HG02938 (cell line): ENCODE measurements around the gene SPON1.
"Not testable (repeated sequence)": the region's sequence is repeated elsewhere in the genome, so short reads cannot be mapped to it uniquely, and the experiment has no call there.

Source experiments
- ATAC-seq: cut with Tn5 transposase; IDR thresholded peaks from one replicate; pipeline ENCODE4 v1.9.1; 2021; ENCODE audit warnings: mild to moderate bottlenecking, moderate library complexity; ENCODE audit not compliant: unreplicated experiment

The SPON1 gene

DNA sequence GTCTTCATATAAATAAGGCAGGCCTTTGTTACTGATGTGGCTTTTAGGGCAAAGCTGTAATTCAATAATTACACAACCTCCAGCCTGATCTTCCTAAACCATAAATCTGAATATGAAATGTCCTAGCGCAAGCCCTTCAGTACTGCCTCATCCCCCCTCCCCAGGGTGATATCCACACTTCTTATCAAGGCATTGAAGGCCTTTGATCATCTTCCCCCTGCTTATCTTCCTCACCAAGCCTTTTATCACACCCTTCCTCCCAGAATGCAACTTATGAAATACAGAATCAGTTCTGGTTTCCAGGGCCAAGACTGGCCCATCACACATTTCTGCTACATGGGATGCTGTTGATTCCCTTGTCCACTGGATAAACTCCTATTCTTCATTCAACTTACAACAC, 12.1 kb downstream of the SPON1 start:
- ATAC-seq: no peak

DNA sequence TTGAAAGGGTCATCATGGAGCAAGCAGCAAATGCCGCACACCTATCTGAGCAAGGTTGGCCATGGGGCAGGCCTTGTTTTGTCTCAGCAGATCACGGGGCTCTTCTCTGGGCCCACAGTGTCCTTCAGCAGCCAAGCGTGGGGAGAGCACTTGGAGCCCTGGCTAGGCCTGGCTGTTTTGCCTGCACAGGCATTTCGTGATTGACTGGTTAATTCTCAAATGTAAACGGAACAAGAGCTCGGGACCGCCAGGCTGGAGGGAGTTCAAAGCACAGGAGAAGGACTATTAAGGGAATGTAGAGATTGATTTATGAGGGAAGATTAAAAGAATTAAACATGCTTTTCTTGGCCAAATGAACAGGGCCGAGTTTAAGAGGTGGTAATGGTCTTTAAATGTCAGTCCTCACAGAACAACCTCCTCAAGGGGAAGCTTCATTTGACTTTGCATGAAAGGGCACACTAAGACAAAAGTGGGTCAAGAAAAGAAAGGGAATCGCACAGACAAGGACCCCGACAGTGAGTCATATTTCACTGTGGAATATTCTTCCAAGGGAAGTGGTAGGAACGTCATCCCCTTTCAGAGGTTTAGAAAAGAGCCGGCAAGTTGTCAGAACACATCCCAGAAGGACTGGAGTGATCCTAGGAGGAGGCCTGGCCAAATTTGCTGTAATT, 20.7 kb downstream of the SPON1 start:
- ATAC-seq: no peak

DNA sequence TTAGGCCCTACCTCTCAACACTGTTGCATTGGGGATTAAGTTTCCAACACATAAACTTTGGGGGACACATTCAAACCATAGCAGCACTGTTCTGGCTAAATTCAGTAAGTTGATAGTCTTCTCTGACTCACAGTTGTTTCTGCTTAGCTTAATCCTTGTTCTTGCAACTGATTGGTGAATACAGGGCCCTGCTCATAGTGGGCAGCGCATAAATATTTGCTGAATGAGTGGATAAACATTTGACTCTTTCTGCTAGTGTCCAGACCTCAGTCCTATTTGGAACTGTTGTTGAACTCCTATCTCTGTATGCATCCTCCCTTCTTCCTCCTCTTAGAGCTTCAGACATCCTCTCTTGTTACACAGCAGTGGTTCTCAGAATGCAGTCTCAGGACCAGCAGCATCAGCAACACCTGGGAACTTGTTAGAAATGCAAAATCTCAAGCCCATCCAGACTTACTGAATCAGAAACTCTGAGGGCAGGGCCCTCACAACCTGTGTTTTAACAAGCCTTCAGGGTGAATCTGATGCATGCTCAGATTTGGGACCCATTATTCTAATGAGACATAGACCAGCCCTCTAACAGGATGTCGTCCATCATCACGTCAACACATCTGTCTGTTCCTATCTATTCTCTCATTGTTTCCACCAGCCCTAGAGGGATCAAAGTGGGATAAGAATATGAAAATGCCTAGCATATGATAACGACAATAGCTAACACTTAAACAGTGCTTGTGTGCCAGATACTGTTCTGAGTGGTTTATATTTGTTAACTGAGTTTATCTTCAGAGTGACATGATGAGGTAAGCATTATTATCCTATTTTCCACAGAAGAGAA, 22.3 kb downstream of the SPON1 start:
- ATAC-seq: no peak

DNA sequence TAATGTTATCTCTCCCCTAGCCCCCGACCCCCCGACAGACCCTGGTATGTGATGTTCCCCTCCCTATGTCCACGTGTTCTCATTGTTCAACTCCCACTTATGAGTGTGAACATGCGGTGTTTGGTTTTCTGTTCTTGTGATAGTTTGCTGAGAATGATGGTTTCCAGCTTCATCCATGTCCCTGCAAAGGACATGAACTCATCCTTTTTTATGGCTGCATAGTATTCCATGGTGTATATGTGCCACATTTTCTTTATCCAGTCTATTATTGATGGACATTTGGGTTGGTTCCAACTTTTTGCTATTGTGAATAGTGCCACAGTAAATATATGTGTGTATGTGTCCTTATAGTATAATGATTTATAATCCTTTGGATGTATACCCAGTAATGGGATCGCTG, 24.2 kb downstream of the SPON1 start:
- ATAC-seq: not testable (repeated sequence)

DNA sequence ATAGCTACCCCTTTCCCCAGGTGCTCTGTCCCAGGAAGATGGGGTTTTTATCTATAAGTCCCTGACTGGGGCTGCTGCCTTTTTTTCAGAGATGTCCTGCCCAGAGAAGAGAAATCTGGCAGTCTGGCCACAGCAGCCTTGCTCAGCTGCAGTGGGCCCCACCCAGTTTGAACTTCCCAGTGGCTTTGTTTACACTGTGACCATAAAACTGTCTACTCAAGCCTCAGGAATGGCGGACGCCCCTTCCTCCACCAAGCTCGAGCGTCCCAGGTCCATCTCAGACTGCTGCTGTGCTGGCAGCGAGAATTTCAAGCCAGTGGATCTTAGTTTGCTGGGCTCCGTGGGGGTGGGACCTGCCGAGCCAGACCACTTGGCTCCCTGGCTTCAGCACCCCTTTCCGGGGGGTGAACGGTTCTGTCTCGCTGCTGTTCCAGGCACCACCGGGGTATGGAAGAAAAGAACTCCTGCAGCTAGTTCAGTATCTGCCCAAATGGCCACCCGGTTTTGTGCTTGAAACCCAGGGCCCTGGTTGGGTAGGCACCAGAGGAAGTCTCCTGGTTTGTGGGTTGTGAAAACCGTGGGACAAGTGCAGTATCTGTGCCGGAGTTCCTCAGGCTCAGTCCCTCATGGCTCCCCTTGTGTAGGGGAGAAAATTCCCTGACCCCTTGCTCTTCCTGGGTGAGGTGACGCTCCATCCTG, 29.8 kb downstream of the SPON1 start:
- ATAC-seq: not testable (repeated sequence)

DNA sequence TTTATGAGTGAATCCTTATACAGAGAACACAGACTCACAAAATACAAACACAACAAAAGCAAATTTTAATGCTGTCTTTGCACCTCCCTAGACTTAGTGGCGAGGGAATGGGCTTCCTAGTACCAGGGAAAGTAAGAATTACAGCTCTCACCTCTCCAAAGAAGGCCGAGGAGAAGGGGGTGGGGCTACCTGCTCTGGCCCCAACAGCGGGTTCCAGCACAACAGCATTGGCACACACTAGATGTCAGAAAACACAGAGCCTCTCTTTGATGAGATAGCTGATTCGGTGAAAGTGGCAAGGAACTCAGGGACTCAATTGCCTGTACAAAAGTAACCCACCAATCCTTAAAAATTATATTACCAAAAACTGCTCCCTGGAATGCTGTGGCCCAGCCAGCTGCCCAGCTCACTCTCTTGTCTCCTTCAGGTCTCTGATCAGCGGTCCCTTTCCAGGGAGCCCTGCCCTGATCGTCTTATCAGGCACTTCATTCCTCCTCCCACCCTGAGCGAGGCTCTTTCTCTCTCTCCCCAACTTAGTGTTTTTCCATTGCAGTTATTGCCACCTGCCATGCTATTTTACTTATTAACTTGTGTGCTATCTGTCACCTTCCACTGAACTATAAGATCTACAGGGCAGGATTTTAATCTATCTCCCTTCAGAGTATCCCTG, 30.7 kb downstream of the SPON1 start:
- ATAC-seq: no peak

DNA sequence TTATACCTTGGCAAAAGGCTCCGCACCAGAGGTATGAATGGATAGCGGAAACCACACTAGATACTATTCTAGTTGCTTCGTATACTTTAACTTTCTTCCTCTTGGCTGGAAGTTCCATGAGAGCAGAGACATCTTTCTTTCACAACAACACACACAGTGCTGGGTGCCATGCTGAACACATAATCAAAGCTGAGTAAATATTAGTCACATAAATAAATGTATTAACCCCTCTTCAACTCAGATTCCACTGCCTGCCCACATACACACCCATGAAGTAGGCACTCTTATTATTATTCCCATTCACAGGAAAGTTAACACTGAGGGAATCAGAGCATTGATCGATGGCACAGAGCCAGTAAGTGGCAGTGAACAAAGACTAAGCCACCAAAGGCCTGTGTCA, 35.4 kb downstream of the SPON1 start:
- no peak for ATAC-seq

DNA sequence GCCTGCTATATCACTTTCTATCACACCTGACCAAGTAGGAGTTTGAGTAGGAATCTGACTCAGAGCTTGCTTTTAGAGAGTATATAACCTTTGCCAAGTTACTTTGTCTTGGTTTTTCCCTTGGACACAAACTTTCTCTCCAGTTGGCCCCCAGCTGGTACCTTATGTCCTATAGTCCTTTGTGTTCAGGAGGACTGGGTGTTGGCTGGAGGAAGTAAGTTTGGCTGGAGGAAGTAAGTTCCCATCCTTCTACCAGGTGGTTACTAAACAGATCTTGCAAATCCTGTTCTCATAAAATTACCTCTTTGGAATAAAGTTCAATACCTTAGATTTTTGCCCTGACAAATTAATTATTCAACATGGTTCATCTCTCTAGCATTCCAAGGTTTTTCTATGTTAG, 37.2 kb downstream of the SPON1 start:
- ATAC-seq: no peak

DNA sequence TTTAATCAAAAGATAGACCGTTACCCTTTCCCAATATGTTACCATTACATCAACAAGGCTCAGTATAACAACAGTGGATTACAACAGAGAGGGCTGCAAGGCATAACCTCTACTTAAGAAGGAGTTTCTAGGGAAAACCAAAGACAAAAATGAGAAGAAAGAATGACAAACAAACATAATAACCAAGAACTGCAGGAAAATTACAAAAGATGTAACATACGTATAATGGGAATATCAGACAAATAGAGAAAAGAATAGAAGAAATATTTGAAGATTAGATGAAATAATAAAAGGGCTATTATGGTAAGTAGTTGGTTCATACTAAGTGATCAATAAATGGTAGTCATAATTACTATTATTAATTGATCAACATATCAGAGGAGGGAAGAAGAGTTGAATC, 39.1 kb downstream of the SPON1 start:
- ATAC-seq: no peak

DNA sequence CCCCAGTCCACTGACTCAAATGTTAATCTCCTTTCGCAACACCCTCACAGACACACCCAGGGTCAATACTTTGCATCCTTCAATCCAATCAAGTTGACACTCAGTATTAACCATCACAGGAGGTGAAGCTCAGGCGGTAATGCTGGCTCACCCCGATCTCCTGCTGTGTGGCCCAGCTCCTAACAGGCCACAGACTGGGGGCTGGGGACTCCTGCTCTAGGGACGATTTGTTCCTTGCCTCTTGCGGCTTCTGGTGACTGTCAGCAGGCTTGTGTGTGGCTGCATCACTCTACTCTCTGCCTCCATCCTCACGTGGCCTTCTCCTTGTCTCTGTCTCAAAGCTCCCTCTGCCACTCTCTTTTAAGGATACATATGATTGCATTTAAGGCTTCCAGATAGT, 45.0 kb downstream of the SPON1 start:
- ATAC-seq: no peak

DNA sequence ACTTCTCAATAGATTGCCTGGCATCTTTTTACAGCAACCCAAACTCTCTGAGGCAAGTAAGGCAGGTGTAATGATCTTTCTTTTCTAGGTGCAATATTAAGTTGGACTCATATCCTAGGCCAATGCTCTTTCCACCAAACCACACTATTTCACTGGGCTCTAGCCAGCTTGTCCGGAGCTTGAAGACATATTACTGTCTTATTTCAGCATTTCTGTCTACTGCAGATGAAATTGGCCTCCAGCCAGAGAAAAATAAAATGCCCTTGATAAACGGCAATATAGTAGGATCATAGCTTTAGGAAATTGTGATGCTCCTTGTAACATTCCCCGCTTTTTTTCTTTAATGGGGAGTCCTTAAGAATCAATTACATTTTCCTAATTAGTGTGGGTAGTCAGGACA, 48.1 kb downstream of the SPON1 start:
- ATAC-seq: no peak

DNA sequence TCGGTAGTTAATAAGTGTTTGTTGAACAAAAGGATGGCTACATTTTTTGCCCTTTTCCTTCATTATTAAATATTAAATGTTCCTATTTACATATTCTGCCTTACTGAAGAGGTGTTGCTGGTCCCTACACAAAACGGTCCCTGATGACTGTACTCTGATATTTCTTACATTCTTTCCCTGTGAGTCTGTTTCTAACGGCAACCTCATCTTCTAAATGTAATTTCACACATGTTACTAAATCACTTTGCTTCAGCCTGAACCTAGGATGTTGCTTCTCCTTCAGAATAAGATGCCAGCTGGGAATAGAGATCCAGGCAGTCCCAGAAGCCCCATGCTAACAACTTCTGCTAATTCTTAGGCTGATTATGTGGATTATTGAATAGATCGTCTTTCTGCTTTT, 50.3 kb downstream of the SPON1 start:
- ATAC-seq: no peak

DNA sequence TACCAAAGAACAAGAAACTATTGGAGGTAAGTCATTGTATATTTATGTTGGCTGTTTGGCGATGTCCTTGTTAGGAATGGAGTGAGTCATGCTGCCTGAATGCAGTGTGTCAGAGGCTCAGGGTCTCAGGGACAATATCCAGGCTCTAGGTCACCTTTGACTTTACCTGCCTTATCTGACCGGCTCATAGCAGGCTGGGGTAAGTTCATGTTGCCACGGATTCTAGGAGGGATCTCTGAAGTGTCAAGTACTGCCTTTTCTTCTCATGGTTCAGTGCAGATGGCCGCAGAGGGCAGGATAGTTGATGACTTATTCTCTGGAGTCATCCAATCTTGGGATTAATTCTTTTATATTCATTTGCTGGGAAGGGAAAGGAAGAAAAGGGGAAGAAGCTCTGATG, 53.2 kb downstream of the SPON1 start:
- ATAC-seq: no peak

DNA sequence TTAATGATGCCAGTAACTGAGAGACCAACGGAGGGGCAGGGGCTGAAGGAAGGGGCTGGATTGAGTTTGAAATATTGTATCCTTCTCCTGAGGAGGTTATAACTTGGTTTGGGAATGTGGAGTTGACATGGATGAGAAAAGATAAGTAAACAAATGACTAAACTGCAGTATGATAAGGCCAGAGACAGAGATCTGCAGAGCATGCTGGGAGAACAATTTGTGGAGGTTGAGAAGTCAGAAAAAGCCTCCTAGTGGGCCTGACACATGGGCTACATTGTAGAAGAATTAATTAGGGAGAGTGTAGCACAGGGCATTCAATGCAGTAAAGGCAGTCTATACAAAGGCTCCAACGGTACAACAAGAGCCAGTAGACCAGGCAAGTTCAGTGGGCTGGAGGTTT, 55.9 kb downstream of the SPON1 start:
- no peak for ATAC-seq

DNA sequence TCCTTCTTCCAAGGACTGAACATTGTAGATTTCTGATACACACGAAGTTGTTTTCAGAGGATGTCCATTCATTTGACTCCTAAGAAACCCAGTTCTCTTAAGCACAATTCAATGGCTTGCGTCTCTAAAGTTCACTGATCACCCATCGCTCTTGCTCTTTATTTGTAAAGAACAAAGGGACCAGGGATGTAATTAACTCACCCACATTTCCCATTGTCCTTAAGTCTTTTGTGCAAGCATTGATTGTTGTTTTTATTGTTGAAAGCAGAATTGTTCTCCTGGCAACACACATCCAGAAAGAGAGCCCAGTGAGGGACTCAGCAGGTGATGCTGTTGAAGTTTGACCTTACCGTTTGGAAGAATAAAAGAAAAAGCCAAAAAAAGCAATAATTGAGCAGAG, 59.2 kb downstream of the SPON1 start:
- no peak for ATAC-seq

DNA sequence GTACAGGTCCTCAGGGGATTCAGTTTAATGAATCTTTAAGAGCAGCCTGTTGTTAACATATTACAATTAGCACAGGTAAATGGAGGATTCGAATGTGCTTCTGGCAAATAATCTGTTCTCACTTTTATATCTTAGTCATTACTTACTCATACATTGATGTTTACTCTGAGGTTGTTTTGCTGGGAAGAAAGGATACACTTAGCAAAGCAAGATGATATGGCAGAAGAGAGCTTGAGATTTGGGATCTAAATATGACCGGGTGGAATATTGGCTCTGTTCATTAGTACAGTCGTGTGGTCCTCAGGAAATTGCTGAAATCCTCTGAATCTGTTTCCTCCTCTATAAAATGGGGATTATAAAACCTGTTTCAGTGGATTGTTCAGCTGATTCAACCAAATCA, 59.7 kb downstream of the SPON1 start:
- no peak for ATAC-seq

DNA sequence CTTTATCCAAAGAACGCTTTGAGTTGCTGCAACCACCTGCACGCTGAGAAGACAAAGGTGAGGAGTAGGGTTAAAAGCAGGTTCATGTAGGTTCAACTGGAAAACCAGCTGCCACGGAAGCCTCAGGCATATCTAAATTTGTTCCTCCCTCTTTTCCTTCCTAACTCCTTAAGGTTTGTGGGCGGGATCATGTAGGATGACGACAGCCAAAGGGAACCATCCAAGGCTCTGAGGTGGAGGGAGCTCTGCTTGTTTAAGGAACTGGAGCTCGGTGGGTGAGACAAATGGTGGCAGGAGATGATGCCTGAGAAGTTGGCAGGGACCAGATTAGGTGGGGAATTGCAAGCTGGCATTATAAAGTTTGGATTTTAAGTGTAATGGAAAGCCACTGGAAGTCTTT, 60.3 kb downstream of the SPON1 start:
- ATAC-seq: no peak

DNA sequence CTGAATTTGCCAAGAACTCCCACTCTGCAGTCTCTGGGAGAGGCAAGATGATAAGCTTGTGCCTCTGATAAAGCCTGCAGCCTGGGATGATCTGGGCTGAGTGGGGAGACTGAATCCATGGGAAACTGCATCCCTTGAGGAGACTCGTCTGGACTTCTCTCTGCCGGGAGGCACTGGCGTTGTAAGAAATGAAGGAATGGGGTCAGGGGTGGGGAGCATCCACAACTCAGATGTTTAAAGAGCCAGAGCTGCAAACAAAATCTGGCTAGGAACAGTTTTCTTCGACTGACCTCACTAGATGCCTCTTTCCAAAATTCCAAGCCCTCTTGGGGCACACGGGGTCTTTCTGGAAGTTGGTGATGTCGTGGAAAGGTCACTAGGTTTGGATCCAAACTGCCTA, 64.4 kb downstream of the SPON1 start:
- ATAC-seq: no peak

DNA sequence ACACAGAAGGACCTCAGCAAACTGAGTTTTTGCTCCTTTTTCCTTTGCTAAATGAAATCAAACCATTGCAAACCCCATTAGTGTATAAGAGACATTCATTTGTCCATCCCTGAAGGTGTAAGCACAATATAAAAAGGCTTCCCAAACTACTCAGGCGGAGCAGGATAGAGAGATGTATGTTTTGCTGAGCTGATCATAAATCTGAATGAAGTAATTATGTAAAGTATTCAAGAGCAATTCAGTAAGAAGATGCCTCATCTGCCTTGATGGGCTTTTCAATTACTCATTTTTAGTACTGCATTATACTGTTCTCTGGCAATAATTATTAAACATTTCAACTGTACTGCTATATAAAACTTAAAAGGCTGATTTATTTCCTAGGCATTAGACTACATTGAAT, 65.0 kb downstream of the SPON1 start:
- no peak for ATAC-seq

DNA sequence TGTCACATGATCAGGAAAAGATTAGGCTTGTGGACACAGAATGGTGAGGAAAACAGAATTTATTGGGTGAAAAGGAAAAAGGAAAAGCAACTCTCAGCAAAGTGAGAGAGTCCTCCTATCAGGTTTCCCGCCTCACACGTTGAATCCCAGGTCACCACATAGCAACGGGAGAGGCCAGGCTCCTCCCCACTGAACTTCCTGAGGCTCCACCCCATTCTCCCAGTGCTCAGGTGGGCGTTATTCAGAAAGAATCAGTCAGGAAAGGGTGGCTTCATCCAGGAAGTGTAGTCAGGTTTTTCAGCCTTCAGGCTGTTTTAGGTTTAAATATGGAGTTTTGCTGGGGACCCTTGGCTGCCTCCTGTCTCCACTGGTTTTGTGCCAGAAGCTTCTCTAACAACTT, 66.9 kb downstream of the SPON1 start:
- ATAC-seq: no peak
